Measurements from ENCODE around the gene MIP.
"Not testable (repeated sequence)": the region's sequence is repeated elsewhere in the genome, so short reads cannot be mapped to it uniquely, and the experiment has no call there.

- not testable (repeated sequence) for TF ChIP-seq CTCF (conservative IDR thresholded peaks at IDR 0.05 in 1 of 2, IDR thresholded peaks at IDR 0.05 in 1 of 2; ENCODE audit: low read depth in 1 of 2, low read length in 2 of 2); EZH2 (IDR thresholded peaks at IDR 0.05; ENCODE audit: low read length, missing control alignments)
Observed at GRCh38 chr12:56494481-56494880, 40.0 kb upstream of the MIP start.
